GM18520 (cell line): ENCODE measurements around the gene ST8SIA5.

Experiments used
- ATAC-seq: cut with Tn5 transposase; IDR thresholded peaks from one replicate; pipeline ENCODE4 v1.9.1; 2021; ENCODE audit not compliant: unreplicated experiment

Gene ST8SIA5

DNA sequence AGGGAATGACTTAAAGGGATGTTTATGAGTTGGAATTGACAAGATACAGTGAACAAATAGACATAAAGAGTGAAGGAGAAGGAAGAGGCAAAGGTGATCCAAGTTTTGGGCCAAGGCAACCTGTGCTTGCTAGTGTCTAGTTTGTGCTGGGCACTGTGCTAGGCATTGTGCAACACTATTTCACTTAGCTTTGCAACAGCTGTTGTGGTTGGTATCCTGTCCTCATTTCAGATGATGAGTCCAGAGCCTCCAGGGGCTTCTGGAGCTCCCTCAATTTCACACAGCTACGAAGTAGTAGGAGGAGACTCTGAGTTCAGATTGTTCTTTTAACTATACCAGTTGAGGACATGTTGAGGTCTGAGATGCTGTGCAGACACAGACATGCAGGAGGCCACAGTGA, 81.7 kb downstream of the ST8SIA5 start:
- no peak for ATAC-seq

DNA sequence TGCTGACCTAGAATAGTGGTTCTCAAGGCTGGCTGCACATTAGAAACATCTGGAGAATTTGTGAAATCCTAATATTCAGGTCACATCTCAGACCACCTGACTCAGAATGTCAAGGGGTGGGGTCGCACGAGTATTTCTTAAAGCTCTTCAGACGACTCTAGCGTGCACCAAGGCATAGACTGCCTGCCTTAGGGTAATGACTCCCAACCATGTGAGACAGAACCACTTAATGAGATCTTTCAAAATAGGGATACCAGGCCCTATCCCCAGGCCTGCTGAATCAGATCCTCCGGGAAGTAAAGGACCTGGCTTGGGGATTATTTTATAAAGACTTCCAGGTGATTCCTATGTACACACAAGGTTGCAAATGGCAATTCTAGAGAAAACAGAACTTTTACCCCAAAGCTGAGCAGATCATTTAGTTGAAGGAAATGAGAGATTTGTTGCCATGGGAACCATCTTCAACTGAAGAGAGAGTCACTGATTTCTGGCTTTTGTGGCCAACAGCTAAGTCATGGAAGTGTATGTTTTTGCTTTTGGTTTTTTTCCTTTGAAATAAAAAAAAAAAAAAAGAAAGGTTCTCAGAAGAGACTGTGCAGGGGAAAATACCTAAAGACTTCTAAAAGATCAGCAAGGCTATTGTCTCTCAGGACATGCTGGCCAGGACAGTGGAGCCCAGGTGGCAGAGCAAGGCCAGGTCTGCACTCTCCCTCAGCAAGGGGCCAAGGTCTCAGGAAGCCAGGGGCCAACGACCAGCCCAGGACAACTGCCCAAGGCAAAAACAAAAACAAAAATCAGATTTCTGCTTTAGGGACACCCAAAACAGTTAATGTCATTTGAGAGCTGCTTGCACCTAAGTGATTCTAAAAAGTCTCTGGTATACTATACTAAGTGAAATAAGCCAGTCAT, 84.5 kb downstream of the ST8SIA5 start:
- ATAC-seq, result no peak

DNA sequence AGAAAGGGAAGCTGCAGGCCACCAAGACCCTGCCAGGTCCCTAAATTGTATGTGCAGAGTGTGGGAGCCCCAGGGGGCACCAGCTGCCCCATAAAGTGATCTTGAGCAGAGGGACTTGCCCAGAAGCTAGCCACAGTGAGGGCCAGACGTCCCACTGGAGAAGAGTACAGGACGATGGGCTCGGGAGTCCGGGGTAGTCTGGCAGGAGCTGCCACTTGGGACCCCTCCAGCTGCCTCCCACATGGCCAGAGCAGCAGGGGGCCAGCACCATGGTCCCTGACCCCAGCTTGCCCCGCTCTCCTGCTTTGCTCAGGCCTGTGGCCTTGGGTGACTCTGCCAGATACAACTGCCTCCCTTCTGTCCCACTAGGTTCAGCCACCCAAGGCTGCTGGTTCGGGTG, 88.2 kb downstream of the ST8SIA5 start:
- no peak for ATAC-seq

DNA sequence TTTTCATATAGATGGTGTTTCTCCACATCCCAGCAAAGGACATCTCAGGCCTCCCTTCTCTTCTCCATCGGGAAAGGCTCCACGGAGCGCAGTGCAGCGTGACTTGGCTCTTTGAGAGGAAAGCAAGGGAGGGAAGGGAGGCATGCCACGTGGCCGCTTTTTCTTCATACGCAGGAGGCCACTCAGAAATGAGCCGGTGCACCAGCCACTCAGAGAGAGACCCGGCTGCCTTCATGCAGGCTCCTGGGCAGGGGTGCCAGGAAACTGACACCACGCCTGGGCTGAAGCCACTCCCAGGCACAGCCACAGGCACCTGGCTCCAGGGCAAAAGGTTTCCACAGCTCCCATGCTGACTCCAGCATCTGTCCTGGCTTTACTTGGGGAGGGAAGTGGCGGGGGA, 88.7 kb downstream of the ST8SIA5 start:
- no peak for ATAC-seq

DNA sequence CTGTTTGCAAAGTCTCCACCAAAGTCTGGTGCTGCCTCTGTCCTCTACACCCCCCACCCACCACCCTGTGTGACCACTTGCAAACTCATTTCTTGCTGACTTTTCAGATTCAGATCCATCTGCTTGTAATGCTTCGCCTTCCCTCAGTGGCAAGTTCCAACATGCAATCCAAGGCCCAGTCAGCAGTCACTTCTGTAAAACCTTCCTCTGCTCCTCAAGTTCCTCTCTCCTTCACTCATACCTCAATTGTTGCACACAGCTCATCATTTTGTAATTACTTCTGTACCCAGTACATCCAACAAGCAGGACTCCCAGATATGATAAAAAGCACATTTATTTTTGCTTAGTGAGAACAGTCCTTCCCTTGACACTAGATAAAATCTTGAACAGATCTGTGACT, 93.3 kb downstream of the ST8SIA5 start:
- ATAC-seq, result no peak

DNA sequence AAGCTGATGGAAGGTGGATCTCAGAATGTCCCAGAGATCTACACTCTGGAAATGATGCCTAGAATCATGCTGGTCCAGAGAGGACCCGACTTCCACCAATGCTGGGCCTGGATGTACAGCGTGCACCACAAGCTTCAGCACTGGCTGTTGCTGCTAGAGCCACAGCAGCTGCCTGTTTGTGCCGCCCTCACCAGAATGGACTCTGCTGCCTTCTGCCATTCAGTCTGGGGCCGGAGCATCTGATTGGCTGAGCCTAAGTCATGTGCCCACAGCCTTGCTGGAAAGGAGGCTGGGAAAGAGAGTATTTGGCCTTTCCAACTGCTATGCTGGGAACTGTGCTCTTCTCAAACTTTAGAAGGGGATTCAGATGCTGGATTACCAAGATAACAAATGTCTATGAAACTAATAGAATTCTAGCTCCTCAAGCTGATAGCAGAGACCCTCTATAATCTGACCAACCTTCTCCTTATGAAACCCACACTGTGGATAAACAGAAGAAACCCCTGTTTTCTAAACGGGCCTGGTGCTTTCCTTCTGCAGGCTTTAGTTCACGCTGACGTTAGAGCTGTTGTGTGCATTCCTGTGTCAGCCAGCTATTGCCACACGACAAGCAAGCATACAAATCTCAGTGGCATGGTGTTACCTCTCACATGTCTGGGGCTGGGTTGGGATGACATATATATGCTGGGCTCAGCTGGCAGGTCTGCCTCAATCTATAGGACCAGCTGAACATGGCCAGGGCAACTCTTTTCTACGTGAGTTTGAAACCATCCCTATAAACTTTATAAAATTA, 95.7 kb downstream of the ST8SIA5 start:
- ATAC-seq, result no peak

DNA sequence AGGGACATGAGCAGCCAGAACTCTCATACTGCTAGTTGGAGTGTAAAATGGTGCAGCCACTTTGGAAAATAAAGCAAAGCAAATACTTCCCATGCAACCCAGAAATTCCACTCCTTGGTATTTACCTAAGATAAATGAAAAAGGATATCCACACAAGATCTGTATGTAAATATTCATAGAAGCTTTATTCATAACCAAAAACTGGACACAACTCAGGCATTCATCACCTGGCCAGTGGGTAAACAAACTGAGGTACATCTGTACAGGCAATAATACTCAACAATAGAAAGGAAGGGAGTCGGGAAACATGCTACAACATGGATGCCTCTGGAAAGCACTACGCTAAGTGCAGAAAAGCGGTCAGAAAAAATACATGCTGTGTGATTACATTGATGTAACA, 97.4 kb downstream of the ST8SIA5 start:
- no peak for ATAC-seq

DNA sequence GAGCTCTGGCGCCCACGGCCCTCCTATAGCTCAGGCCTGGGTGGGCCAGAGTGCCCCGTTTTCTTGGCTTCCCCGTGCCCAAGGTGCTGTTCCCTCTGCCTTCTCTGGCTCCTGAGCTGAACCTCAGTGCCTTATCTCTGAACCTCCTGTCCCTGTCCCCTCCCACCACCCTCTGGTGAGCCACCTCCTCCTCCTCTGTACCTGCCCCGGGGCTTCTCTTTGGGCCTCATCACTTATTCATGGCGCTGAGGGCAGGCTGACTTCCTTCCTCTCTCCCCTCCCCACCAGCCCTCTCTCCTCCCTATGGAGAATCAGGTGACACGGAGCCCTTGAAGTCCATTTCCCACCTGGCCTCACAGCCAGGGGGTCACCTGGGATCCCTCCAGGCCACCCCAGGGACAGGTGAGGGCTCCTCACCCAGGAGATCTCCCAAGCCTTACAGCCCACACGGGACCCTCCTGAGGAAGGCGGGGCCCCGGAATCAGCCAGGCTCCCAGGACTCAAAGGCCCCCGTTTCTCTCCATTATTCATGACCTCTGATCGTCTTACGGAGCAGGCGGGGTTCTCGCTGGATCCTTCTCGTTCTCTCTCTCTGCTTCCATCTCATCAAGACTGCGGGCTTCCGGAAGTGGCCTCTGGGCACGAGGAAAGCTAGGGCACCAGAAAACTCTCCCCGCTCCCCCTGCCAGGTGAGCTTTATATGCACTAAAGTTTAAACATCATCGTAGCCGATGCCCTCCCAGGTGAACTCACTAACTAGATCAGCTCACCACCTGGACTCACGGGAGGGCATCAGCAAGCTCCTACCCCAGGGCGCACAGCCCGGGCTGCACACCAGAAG, 99.5 kb downstream of the ST8SIA5 start, which contains the start of gene LOXHD1:
Gene LOXHD1 (minus strand): TSS at position 106 of the 841 bp plus-strand sequence. CDS start 187 bp downstream, outside the sequence.
- ATAC-seq, result no peak

DNA sequence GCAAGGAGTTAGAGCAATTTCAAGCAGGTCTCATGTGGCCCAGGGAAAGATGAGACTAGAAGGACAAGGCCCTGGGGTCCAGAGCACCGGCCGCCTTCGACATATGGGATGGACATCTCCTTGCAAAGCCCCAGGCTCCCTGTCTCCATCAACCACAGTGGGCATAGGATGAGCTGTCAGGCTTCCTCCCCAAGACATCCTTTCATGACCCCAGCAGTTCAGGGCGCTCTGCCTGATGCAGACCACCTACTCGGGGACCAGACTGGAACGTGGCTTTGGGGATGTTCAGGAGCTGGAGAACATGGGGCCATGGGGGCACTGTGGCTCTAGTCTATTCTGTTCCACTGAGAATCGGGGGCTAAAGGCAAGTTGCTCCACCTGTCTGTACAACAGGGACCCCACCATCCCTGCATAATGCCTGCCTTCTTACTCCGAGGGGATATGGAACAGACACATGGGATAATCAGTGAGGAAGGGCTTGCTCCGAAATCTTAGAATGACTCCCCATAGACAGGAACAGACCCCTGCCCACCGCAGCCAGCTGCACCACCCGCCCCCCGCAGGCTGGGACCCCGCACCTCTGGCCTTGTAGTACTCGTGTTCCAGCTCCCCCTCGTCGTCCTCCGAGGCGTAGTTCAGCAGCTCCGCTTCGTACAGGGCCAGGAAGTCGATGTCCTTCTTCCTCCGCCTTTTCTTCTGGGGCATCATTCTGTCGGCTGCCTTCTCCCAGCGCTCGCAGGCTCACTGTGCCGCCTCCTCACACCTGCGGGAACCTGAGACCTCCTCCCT, 100.3 kb downstream of the ST8SIA5 start:
- ATAC-seq, result no peak

DNA sequence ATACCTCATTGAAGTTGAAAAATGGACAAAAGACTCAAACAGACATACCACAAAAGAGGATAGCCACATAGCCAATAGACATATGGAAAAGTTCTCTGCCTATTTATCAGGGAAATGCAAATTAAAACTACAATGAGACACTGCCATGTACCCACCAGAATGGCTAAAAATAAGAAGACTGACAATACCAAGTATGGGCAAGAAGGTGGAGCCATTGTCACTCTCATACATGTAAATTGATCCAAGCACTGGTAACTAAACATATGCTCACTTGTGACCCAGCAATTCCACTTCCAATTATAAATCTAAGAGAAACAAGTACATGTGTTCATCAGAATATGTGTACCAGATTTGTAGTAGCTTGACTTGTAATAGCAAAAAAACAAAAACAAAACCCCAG, 104.5 kb downstream of the ST8SIA5 start:
- ATAC-seq, result no peak

DNA sequence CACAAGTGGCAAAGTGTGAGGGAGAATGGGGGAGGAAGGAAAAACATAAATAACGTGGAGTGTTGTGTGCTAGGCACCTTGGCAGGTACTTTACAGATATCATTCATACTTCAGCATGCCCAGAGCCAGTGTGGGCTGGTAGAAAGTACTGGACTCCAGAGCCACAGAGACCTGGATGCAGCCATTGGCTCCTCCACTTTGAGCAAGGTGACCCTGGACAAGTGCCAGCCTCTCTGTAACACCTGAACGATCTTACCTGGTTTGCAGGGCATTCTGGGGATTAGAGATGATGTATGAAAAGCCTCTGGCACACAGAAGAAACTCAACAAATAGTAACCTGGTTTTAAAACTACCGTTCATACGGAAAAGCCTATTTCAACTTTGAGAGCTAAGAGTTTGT, 106.2 kb downstream of the ST8SIA5 start:
- no peak for ATAC-seq

DNA sequence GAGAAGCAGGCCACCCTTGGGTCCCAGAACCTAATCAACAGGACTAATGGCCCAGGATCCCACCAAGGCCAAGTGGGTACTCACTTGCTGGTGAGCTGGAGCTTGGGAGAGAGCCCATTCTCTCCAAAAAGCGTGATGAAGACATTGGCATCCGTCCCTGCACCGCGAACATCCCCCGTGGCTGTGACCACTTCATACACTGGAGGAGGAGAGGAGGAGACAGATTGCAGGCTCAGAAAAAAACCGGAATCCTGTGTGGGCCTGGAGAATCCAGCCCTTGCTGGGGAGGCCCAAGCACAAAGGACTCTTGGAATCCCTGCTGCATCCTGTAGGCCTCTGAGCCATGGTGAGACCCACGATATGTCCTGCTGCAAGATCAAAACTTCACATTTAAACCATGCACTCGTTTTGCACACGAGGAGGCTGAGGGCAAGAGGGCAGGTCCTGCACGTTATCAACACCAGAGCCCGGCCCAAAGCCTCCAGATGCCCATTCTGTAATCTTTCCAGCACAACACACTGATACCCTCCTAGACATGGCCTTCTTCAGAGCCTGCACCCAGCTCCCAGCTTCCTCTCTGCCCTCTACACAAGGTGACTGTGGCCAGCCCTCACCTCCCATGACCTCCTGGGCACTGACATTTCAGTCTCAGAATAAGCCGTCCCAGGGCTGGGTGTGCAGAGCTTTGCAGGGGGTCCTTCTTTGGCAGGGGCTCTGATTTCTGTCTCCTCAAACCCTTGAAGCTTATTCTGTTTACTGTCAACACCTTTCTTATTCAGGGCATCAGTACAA, 107.6 kb downstream of the ST8SIA5 start:
- no peak for ATAC-seq

DNA sequence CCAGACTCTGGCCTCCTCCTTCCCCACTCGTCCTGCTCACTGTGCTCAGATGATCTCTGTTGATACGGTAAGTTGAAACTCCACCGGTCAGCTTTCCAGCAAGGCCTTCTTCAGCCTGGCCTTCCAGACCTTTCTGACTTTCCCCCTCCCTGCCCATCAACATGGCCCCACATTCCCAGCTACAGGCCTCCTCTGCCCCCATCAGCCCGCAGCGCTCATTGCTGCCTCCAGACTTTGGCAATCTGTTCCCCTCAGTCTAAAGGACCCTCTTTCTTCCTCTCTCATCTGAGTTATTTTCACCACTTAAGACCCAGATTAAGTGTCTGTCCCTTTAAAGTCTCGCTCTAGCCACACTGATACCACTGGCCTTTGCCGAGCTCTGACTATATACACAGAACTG, 110.4 kb downstream of the ST8SIA5 start:
- no peak for ATAC-seq

DNA sequence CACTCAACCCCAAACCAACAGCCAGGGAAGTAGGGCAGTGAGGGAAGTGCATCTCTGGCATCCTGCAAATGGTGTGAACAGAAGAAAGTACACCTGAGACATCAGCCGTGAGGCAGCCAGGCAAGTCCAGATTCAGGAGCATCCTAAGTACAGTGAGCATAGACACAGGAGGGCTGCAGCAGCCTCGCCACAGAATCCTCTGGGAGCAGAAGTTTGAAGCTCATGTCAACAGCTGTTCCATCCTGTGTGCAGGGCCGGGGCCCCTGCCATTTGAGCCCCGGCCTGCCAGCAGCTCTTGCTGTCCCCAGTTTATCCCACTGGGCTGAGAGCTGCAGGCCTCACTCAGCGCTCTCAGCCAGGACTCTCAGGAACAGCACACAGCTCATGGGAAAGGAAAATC, 114.3 kb downstream of the ST8SIA5 start:
- ATAC-seq, result no peak

DNA sequence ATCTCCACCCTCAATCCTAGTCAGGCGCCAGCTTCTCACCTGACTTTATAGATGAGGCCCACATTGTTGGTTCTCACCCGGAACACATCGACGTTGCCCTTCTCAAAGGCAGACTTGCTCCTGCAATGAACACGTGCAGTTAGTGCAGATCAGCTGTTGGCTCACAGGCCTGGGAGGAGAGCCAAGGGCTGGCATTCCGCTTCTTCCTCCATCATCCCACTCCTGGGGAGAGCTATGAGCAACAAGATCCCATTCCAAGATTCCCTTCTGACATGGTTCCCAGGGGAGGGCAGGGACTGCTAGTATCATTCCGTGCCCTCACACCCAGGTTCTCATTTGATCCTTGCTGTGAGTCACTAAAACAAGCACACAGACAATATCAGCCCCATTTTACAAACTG, 114.9 kb downstream of the ST8SIA5 start:
- ATAC-seq, result no peak

DNA sequence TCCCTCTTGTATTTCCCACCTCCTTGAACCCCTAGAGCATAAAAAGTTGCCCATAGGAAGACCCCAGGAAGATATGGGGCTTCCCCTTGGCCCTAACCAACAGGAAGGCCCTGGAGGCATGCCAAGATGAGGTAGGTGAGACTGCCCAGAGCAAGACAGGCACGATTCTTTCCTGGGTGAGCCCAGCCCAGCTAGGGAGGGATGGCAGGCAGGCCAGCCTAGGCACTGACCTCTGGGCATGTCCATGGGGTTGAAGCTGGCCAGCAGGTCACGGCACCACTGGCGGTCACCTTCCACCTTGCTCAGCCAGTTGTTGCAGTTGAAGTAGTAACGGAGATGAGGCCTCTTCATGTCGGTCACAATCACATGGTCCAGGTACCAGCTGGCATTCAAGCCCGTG, 117.5 kb downstream of the ST8SIA5 start:
- no peak for ATAC-seq

DNA sequence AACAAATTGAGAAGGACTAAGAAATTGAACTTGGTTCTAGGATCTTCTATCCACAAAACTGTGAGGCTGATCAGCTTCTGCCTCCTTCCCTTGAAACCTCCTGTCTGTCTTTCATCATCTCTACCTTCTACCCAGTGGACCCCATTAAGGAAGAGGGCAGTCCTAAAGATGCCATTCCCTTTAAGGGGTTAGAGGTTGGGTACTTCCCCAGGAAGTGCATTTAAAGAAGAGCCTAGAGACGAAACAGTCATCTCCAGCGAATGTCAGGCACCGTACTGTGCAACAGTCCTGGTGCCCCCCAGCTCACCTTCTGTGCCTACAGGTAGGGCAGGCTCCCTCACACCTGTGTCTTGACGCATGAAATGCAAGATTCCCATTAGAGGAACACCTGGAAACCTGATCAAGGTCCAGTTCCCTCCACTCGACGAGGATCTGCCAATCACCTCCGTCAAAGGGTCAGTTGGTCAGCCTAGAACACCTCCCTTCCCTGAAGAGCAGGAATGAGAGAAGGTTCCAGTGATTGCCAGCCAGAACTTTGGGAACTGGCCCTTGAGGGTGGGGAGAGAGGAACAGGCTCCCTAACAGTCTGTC, 120.7 kb downstream of the ST8SIA5 start:
- ATAC-seq, result no peak

DNA sequence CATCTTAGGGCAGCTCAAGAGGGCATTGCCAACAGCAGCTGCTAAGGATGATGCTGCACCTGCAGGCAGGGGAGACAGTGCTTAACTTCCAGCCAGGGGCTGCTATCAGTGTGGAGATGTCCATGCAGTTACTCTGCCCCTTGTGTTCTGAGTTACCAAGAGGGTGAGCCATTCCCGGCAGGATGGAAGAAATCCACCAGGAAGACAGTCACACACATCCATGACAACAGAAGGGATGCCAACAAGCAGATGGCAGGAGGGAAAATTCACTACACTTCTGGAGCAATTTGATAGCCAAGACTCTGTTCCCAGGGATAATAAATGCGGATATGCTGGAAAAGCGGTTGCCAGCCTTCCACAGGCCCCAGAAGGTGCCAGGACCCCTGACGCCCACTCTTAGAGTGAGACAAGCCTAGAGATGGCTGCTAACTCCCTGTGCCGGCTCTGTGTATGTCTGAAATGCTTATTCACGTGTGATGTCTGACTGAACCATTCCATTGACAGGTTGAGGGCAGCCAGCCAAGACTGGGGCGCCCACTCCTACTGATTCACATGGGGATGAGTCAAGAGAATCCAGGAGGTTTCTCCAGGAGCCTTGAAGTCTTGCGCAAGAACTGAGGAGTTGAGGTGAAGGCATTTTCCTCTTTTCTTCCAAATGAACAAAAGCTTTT, 124.3 kb downstream of the ST8SIA5 start:
- ATAC-seq, result no peak

DNA sequence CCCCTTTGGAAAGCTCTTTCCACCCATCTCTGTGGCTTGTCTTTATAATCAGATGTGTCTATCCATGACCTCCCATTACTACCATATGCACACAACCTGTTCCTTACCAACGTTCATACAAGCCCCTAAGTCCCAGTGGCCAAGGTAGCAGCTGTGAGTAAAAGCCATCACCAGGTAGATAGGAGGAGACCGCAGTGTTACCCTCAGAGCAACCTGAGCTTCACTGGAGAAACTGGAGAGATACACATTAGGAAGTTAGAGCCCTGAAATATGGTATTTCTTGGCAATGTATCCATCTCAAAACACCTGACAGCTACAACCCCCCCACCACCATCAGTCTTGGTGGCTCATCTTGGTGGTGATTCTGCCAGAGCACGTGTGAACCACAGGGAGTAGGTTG, 125.9 kb downstream of the ST8SIA5 start:
- ATAC-seq, result no peak
